B cell (primary cell): Measurements from ENCODE around the gene NEUROG2. TPM values are rescaled to one million over a fixed set of nuclear protein-coding genes. Genes with fewer than 3 reads are reported as not detected.

Experiments used
- ATAC-seq: fragments of 200-7000 bp; cut with Tn5 transposase; one replicate; pipeline ENCODE4 v1.10.0; 2021; ENCODE audit warnings: low read depth, mild to moderate bottlenecking, moderate number of reproducible peaks, moderate library complexity
- CTCF ChIA-PET: fragments of 350-600 bp; sonication (Branson Sonifier 250); formaldehyde crosslinking; loops from one replicate; lab custom pipeline; 2021; ENCODE audit warnings: antibody characterized with exemption, inconsistent platforms; lab: Charles Lee
- POLR2A ChIA-PET: fragments of 350-600 bp; sonication (Branson Sonifier 250); formaldehyde crosslinking; loops from one replicate; lab custom pipeline; 2021; ENCODE audit warnings: antibody characterized with exemption; lab: Charles Lee
- DNase-seq: peaks from one replicate; pipeline ENCODE4 v3.0.0; 2013
- H2AFZ ChIP-seq: 2 replicates; pipeline ENCODE4 v1.6.1; 2012; ENCODE audit warnings: mild to moderate bottlenecking, low read depth, low read length; ENCODE audit not compliant: insufficient read depth, poor library complexity, severe bottlenecking
- H3K27ac ChIP-seq, 2 donors: 1 replicate in 1 of 2; 2 replicates in 1 of 2; pipeline ENCODE4 v1.5.1; 2012 to 2013; ENCODE audit warnings: low read length in 2 of 2, mild to moderate bottlenecking in 2 of 2, moderate library complexity in 1 of 2
- H3K27me3 ChIP-seq, 4 experiments: fragments of 200-600 bp in 1 of 4; sonication (generic) in 1 of 4; replicated peaks in 1 of 4; 1 replicate in 2 of 4; 2 replicates in 2 of 4; pipeline versions ENCODE4 v1.6.1 to v1.7.0; 2013 to 2016; ENCODE audit warnings: low read length in 3 of 4, mild to moderate bottlenecking in 2 of 4, mixed read lengths in 1 of 4, moderate library complexity in 1 of 4; ENCODE audit not compliant: insufficient read depth in 4 of 4, control insufficient read depth in 3 of 4; ENCODE audit errors: control extremely low read depth in 1 of 4
- H3K36me3 ChIP-seq, 2 experiments: replicated peaks in 1 of 2; 1 replicate in 1 of 2; 2 replicates in 1 of 2; pipeline versions ENCODE4 v1.6.1 to v1.7.1; 2013; ENCODE audit warnings: low read length in 1 of 2; ENCODE audit not compliant: insufficient read depth in 2 of 2, control insufficient read depth in 1 of 2; ENCODE audit errors: control extremely low read depth in 1 of 2, extremely low read depth in 1 of 2
- H3K4me1 ChIP-seq, 2 donors: fragments of 200-600 bp in 1 of 2; sonication (generic) in 1 of 2; 1 replicate in 1 of 2; 2 replicates in 1 of 2; pipeline versions ENCODE4 v1.5.1 to v1.6.1; 2013 to 2017; ENCODE audit warnings: low read length in 2 of 2; ENCODE audit not compliant: control insufficient read depth in 2 of 2, insufficient read depth in 2 of 2
- H3K4me2 ChIP-seq: replicated peaks from 2 replicates; pipeline ENCODE3; 2012; ENCODE audit warnings: mild to moderate bottlenecking, low read depth, low read length; ENCODE audit not compliant: poor library complexity, severe bottlenecking
- H3K4me3 ChIP-seq, 5 experiments: fragments of 200-600 bp in 1 of 5; sonication (generic) in 1 of 5; 1 replicate in 3 of 5; 2 replicates in 2 of 5; pipeline versions ENCODE4 v1.5.1 to v1.7.0; 2011 to 2016; ENCODE audit warnings: low read length in 4 of 5, mild to moderate bottlenecking in 4 of 5, low read depth in 2 of 5, control low read depth in 1 of 5, moderate library complexity in 1 of 5; ENCODE audit not compliant: insufficient read depth in 1 of 5; ENCODE audit errors: control extremely low read depth in 1 of 5, extremely low read depth in 1 of 5
- H3K79me2 ChIP-seq: fragments of 200-600 bp; sonication (generic); one replicate; pipeline ENCODE4 v1.6.0; 2016; ENCODE audit warnings: low read length; ENCODE audit not compliant: control insufficient read depth, insufficient read depth
- H3K9ac ChIP-seq: fragments of 200-600 bp; sonication (generic); 2 replicates; pipeline ENCODE4 v1.6.1; 2017; ENCODE audit warnings: mild to moderate bottlenecking, low read length, moderate library complexity
- H3K9me3 ChIP-seq, 3 donors: one replicate each; pipeline versions ENCODE4 v1.6.1 to v1.7.1; 2013; ENCODE audit warnings: low read length in 2 of 3; ENCODE audit not compliant: control insufficient read depth in 2 of 3, insufficient read depth in 1 of 3; ENCODE audit errors: control extremely low read depth in 1 of 3
- H4K20me1 ChIP-seq: 2 replicates; pipeline ENCODE4 v1.6.0; 2012; ENCODE audit warnings: mild to moderate bottlenecking, low read length; ENCODE audit not compliant: insufficient read depth, control insufficient read depth, poor library complexity, severe bottlenecking
- H3K27ac Mint-ChIP-seq: one replicate; pipeline ENCODE4 v1.8.0; 2021; ENCODE audit warnings: mixed read lengths
- H3K27me3 Mint-ChIP-seq: one replicate; pipeline ENCODE4 v1.8.0; 2021; ENCODE audit warnings: mixed read lengths
- H3K4me1 Mint-ChIP-seq: one replicate; pipeline ENCODE4 v1.8.0; 2021; ENCODE audit warnings: mixed read lengths
- H3K4me3 Mint-ChIP-seq: one replicate; pipeline ENCODE4 v1.8.0; 2021; ENCODE audit warnings: mixed read lengths
- H3K9me3 Mint-ChIP-seq: one replicate; pipeline ENCODE4 v1.8.0; 2022; ENCODE audit warnings: mixed read lengths; ENCODE audit not compliant: insufficient read depth
- EZH2 ChIP-seq: IDR thresholded peaks from 2 replicates; pipeline ENCODE4 v1.6.1; 2012; ENCODE audit warnings: borderline replicate concordance, low read depth, mild to moderate bottlenecking, moderate library complexity, low read length; ENCODE audit not compliant: insufficient read depth, poor library complexity, severe bottlenecking
- WGBS: methylation state at CpG from one replicate; pipeline ENCODE4 v1.1.5; 2013; ENCODE audit warnings: missing lambda C conversion rate; ENCODE audit not compliant: insufficient coverage; 5-methylcytosine and 5-hydroxymethylcytosine counted together
- intact Hi-C: fragments of 100-400 bp; cut with micrococcal nuclease; formaldehyde crosslinking; loops from one replicate; pipeline ENCODE4 v1.10.0; 2022
- polyA plus RNA-seq: library from polyadenylated mRNA; depleted of rRNA; stranded (reverse); fragments of >200 nt; gene quantifications from 2 replicates; pipeline ENCODE4 v1.2.3, GENCODE V29; 2012
- total RNA-seq, 2 donors: library from RNA; stranded (reverse); fragments of 120-200 nt in 1 of 2; gene quantifications; 1 replicate in 1 of 2; 2 replicates in 1 of 2; pipeline versions ENCODE4 v1.2.3 to v1.2.4, GENCODE V29; 2013 to 2022
- TF ChIP-seq, protein P1 (sequence below): fragments of 200-600 bp; IDR thresholded peaks from one replicate; pipeline ENCODE4 v1.8.0; 2022; ENCODE audit warnings: antibody characterized with exemption, mild to moderate bottlenecking

The NEUROG2 gene
- total and polyA plus RNA-seq, 2 donors (not counting 1 experiment from before 2014, with no cell fraction given): not detected

DNA sequence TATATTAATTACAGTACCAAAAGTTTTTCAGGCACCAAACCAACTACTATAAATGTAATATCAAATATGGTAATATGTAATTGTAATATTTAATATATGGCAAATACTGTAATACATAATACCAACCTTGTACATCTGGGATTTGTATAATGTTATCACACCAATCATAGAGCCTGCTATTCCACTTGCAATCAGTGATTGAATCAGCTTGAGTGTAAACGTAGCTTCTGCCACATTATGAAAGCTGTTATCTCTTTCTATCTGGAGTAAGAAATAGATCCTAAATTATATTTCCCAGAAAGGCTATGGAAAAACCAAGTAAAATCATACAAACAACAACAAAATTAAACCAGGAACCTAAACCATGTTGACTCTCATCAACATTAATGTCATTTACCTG is 24.7 kb upstream of the NEUROG2 start:
- Histone ChIP-seq H4K20me1 (no peaks in the 10 kb centered on the region), H3K27ac (no peak overlapping the region), H3K79me2 (no peaks in the 10 kb centered on the region), H3K36me3 (no peaks in the 10 kb centered on the region), H3K4me2 (no peak overlapping the region), H2AFZ (no peak overlapping the region), H3K9me3 (no peaks in the 10 kb centered on the region), H3K27me3 (no peaks in the 10 kb centered on the region), H3K4me3 (no peak overlapping the region), H3K9ac (no peak overlapping the region), H3K4me1 (no peaks in the 10 kb centered on the region)
- H3K27me3 Mint-ChIP-seq: no peaks in the 10 kb centered on the region
- ATAC-seq (no peak), DNase-seq (no peak)
- ChIA-PET POLR2A (no interaction called here), CTCF (no interaction called here)
- WGBS: no CpG with 5 or more reads among the region's 1 CpG
- H3K4me3 Mint-ChIP-seq: no peak overlapping the region
- intact Hi-C loops: no loop called here
- TF ChIP-seq, protein P1, sequence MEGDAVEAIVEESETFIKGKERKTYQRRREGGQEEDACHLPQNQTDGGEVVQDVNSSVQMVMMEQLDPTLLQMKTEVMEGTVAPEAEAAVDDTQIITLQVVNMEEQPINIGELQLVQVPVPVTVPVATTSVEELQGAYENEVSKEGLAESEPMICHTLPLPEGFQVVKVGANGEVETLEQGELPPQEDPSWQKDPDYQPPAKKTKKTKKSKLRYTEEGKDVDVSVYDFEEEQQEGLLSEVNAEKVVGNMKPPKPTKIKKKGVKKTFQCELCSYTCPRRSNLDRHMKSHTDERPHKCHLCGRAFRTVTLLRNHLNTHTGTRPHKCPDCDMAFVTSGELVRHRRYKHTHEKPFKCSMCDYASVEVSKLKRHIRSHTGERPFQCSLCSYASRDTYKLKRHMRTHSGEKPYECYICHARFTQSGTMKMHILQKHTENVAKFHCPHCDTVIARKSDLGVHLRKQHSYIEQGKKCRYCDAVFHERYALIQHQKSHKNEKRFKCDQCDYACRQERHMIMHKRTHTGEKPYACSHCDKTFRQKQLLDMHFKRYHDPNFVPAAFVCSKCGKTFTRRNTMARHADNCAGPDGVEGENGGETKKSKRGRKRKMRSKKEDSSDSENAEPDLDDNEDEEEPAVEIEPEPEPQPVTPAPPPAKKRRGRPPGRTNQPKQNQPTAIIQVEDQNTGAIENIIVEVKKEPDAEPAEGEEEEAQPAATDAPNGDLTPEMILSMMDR: no peak
- no peak for TF ChIP-seq EZH2
- H3K4me1 Mint-ChIP-seq: no peaks in the 10 kb centered on the region
- H3K9me3 Mint-ChIP-seq: no peaks in the 10 kb centered on the region
- H3K27ac Mint-ChIP-seq: no peak overlapping the region

DNA sequence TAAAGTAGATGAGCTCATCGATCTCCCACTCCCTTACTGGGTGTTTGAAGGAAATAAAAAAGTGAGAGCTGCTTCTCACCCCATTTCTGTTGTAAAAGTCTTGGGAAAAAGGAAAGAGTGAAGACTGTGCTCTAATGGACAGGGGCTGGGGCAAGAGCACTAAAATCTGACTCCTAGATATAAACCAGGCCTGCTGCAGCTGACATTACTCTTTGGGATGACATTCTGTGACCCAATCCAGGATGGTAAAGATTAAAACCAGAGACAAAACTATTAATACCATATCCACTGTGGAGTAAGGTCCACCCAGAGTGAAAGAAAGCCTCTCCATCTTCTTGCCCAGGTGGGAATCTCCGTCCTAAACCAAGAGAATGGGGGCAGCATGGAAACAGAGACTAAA is 20.1 kb upstream of the NEUROG2 start:
- Mint-ChIP-seq H3K4me1 (no peaks in the 10 kb centered on the region), H3K27ac (no peak overlapping the region), H3K4me3 (no peak overlapping the region), H3K9me3 (no peaks in the 10 kb centered on the region), H3K27me3 (peaks cover 6% of the 10 kb centered on the region)
- WGBS: no CpG with 5 or more reads among the region's 2 CpGs
- POLR2A ChIA-PET: no interaction called here
- Histone ChIP-seq H3K4me2 (no peak overlapping the region), H2AFZ (no peak overlapping the region), H3K9me3 (no peaks in the 10 kb centered on the region), H3K9ac (no peak overlapping the region), H3K79me2 (no peaks in the 10 kb centered on the region), H4K20me1 (no peaks in the 10 kb centered on the region), H3K36me3 (no peaks in the 10 kb centered on the region), H3K27ac (no peak overlapping the region), H3K27me3 (no peaks in the 10 kb centered on the region), H3K4me1 (no peaks in the 10 kb centered on the region), H3K4me3 (no peak overlapping the region)
- CTCF ChIA-PET: interaction anchor here (0.8 to 5.4 kb wide), 2 partner anchors 12 to 68 kb away, joined by 3 to 28 read pairs; no protein-coding TSS in a partner anchor
- intact Hi-C loops: no loop called here
- ATAC-seq (no peak), DNase-seq (no peak)
- no peak for TF ChIP-seq EZH2
- TF ChIP-seq, protein P1: no peak
